ENCODE results near the gene PBOV1.

- TF ChIP-seq, protein P1, sequence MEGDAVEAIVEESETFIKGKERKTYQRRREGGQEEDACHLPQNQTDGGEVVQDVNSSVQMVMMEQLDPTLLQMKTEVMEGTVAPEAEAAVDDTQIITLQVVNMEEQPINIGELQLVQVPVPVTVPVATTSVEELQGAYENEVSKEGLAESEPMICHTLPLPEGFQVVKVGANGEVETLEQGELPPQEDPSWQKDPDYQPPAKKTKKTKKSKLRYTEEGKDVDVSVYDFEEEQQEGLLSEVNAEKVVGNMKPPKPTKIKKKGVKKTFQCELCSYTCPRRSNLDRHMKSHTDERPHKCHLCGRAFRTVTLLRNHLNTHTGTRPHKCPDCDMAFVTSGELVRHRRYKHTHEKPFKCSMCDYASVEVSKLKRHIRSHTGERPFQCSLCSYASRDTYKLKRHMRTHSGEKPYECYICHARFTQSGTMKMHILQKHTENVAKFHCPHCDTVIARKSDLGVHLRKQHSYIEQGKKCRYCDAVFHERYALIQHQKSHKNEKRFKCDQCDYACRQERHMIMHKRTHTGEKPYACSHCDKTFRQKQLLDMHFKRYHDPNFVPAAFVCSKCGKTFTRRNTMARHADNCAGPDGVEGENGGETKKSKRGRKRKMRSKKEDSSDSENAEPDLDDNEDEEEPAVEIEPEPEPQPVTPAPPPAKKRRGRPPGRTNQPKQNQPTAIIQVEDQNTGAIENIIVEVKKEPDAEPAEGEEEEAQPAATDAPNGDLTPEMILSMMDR (IDR thresholded peaks at IDR 0.05) = no peak
- TF ChIP-seq POLR2A (IDR thresholded peaks at IDR 0.05) = no peak
These were observed 16.1 kb upstream of the PBOV1 start for GRCh38 chr6:138234363-138234762.
